B cell (primary cell): ENCODE results near the gene ASCC2. TPM values are rescaled to one million over a fixed set of nuclear protein-coding genes. Genes with fewer than 3 reads are reported as not detected.

Experiments used
- ATAC-seq: fragments of 200-7000 bp; cut with Tn5 transposase; one replicate; pipeline ENCODE4 v1.10.0; 2021; ENCODE audit warnings: low read depth, mild to moderate bottlenecking, moderate number of reproducible peaks, moderate library complexity
- CTCF ChIA-PET: fragments of 350-600 bp; sonication (Branson Sonifier 250); formaldehyde crosslinking; loops from one replicate; lab custom pipeline; 2021; ENCODE audit warnings: antibody characterized with exemption, inconsistent platforms; lab: Charles Lee
- POLR2A ChIA-PET: fragments of 350-600 bp; sonication (Branson Sonifier 250); formaldehyde crosslinking; loops from one replicate; lab custom pipeline; 2021; ENCODE audit warnings: antibody characterized with exemption; lab: Charles Lee
- DNase-seq: peaks from one replicate; pipeline ENCODE4 v3.0.0; 2013
- H2AFZ ChIP-seq: 2 replicates; pipeline ENCODE4 v1.6.1; 2012; ENCODE audit warnings: mild to moderate bottlenecking, low read depth, low read length; ENCODE audit not compliant: insufficient read depth, poor library complexity, severe bottlenecking
- H3K27ac ChIP-seq, 2 donors: 1 replicate in 1 of 2; 2 replicates in 1 of 2; pipeline ENCODE4 v1.5.1; 2012 to 2013; ENCODE audit warnings: low read length in 2 of 2, mild to moderate bottlenecking in 2 of 2, moderate library complexity in 1 of 2
- H3K27me3 ChIP-seq, 4 experiments: fragments of 200-600 bp in 1 of 4; sonication (generic) in 1 of 4; replicated peaks in 1 of 4; 1 replicate in 2 of 4; 2 replicates in 2 of 4; pipeline versions ENCODE4 v1.6.1 to v1.7.0; 2013 to 2016; ENCODE audit warnings: low read length in 3 of 4, mild to moderate bottlenecking in 2 of 4, mixed read lengths in 1 of 4, moderate library complexity in 1 of 4; ENCODE audit not compliant: insufficient read depth in 4 of 4, control insufficient read depth in 3 of 4; ENCODE audit errors: control extremely low read depth in 1 of 4
- H3K36me3 ChIP-seq, 2 experiments: replicated peaks in 1 of 2; 1 replicate in 1 of 2; 2 replicates in 1 of 2; pipeline versions ENCODE4 v1.6.1 to v1.7.1; 2013; ENCODE audit warnings: low read length in 1 of 2; ENCODE audit not compliant: insufficient read depth in 2 of 2, control insufficient read depth in 1 of 2; ENCODE audit errors: control extremely low read depth in 1 of 2, extremely low read depth in 1 of 2
- H3K4me1 ChIP-seq, 2 donors: fragments of 200-600 bp in 1 of 2; sonication (generic) in 1 of 2; 1 replicate in 1 of 2; 2 replicates in 1 of 2; pipeline versions ENCODE4 v1.5.1 to v1.6.1; 2013 to 2017; ENCODE audit warnings: low read length in 2 of 2; ENCODE audit not compliant: control insufficient read depth in 2 of 2, insufficient read depth in 2 of 2
- H3K4me2 ChIP-seq: replicated peaks from 2 replicates; pipeline ENCODE3; 2012; ENCODE audit warnings: mild to moderate bottlenecking, low read depth, low read length; ENCODE audit not compliant: poor library complexity, severe bottlenecking
- H3K4me3 ChIP-seq, 5 experiments: fragments of 200-600 bp in 1 of 5; sonication (generic) in 1 of 5; 1 replicate in 3 of 5; 2 replicates in 2 of 5; pipeline versions ENCODE4 v1.5.1 to v1.7.0; 2011 to 2016; ENCODE audit warnings: low read length in 4 of 5, mild to moderate bottlenecking in 4 of 5, low read depth in 2 of 5, control low read depth in 1 of 5, moderate library complexity in 1 of 5; ENCODE audit not compliant: insufficient read depth in 1 of 5; ENCODE audit errors: control extremely low read depth in 1 of 5, extremely low read depth in 1 of 5
- H3K79me2 ChIP-seq: fragments of 200-600 bp; sonication (generic); one replicate; pipeline ENCODE4 v1.6.0; 2016; ENCODE audit warnings: low read length; ENCODE audit not compliant: control insufficient read depth, insufficient read depth
- H3K9ac ChIP-seq: fragments of 200-600 bp; sonication (generic); 2 replicates; pipeline ENCODE4 v1.6.1; 2017; ENCODE audit warnings: mild to moderate bottlenecking, low read length, moderate library complexity
- H3K9me3 ChIP-seq, 3 donors: one replicate each; pipeline versions ENCODE4 v1.6.1 to v1.7.1; 2013; ENCODE audit warnings: low read length in 2 of 3; ENCODE audit not compliant: control insufficient read depth in 2 of 3, insufficient read depth in 1 of 3; ENCODE audit errors: control extremely low read depth in 1 of 3
- H4K20me1 ChIP-seq: 2 replicates; pipeline ENCODE4 v1.6.0; 2012; ENCODE audit warnings: mild to moderate bottlenecking, low read length; ENCODE audit not compliant: insufficient read depth, control insufficient read depth, poor library complexity, severe bottlenecking
- H3K27ac Mint-ChIP-seq: one replicate; pipeline ENCODE4 v1.8.0; 2021; ENCODE audit warnings: mixed read lengths
- H3K27me3 Mint-ChIP-seq: one replicate; pipeline ENCODE4 v1.8.0; 2021; ENCODE audit warnings: mixed read lengths
- H3K4me1 Mint-ChIP-seq: one replicate; pipeline ENCODE4 v1.8.0; 2021; ENCODE audit warnings: mixed read lengths
- H3K4me3 Mint-ChIP-seq: one replicate; pipeline ENCODE4 v1.8.0; 2021; ENCODE audit warnings: mixed read lengths
- H3K9me3 Mint-ChIP-seq: one replicate; pipeline ENCODE4 v1.8.0; 2022; ENCODE audit warnings: mixed read lengths; ENCODE audit not compliant: insufficient read depth
- EZH2 ChIP-seq: IDR thresholded peaks from 2 replicates; pipeline ENCODE4 v1.6.1; 2012; ENCODE audit warnings: borderline replicate concordance, low read depth, mild to moderate bottlenecking, moderate library complexity, low read length; ENCODE audit not compliant: insufficient read depth, poor library complexity, severe bottlenecking
- whole genome bisulfite sequencing: methylation state at CpG from one replicate; pipeline ENCODE4 v1.1.5; 2013; ENCODE audit warnings: missing lambda C conversion rate; ENCODE audit not compliant: insufficient coverage; 5-methylcytosine and 5-hydroxymethylcytosine counted together
- intact Hi-C: fragments of 100-400 bp; cut with micrococcal nuclease; formaldehyde crosslinking; loops from one replicate; pipeline ENCODE4 v1.10.0; 2022
- polyA plus RNA-seq: library from polyadenylated mRNA; depleted of rRNA; stranded (reverse); fragments of >200 nt; gene quantifications from 2 replicates; pipeline ENCODE4 v1.2.3, GENCODE V29; 2012
- total RNA-seq, 2 donors: library from RNA; stranded (reverse); fragments of 120-200 nt in 1 of 2; gene quantifications; 1 replicate in 1 of 2; 2 replicates in 1 of 2; pipeline versions ENCODE4 v1.2.3 to v1.2.4, GENCODE V29; 2013 to 2022
- TF ChIP-seq, protein P1 (sequence below): fragments of 200-600 bp; IDR thresholded peaks from one replicate; pipeline ENCODE4 v1.8.0; 2022; ENCODE audit warnings: antibody characterized with exemption, mild to moderate bottlenecking

The ASCC2 gene
- total and polyA plus RNA-seq, 2 donors (not counting 1 experiment from before 2014, with no cell fraction given): 81.1 to 84.0 TPM

- Mint-ChIP-seq H3K9me3 (no peaks in the 10 kb centered on the region), H3K4me1 (peaks cover 5% of the 10 kb centered on the region), H3K27ac (no peak overlapping the region), H3K27me3 (no peaks in the 10 kb centered on the region), H3K4me3 (no peak overlapping the region)
- H3K36me3 ChIP-seq: peaks cover 0 to 46% of the 10 kb centered on the region in 2 experiments
- H2AFZ ChIP-seq: no peak overlapping the region
- TF ChIP-seq, protein P1, sequence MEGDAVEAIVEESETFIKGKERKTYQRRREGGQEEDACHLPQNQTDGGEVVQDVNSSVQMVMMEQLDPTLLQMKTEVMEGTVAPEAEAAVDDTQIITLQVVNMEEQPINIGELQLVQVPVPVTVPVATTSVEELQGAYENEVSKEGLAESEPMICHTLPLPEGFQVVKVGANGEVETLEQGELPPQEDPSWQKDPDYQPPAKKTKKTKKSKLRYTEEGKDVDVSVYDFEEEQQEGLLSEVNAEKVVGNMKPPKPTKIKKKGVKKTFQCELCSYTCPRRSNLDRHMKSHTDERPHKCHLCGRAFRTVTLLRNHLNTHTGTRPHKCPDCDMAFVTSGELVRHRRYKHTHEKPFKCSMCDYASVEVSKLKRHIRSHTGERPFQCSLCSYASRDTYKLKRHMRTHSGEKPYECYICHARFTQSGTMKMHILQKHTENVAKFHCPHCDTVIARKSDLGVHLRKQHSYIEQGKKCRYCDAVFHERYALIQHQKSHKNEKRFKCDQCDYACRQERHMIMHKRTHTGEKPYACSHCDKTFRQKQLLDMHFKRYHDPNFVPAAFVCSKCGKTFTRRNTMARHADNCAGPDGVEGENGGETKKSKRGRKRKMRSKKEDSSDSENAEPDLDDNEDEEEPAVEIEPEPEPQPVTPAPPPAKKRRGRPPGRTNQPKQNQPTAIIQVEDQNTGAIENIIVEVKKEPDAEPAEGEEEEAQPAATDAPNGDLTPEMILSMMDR: no peak
- no peak for TF ChIP-seq EZH2
- H3K4me2 ChIP-seq: no peak overlapping the region
- no peaks in the 10 kb centered on the region for H3K9me3 ChIP-seq
- DNase-seq (no peak), ATAC-seq (no peak)
- intact Hi-C loops: no loop called here
- no peaks in the 10 kb centered on the region for H3K79me2 ChIP-seq
- no peaks in the 10 kb centered on the region for H4K20me1 ChIP-seq
- H3K9ac ChIP-seq: no peak overlapping the region
- no peak overlapping the region for H3K27ac ChIP-seq
- POLR2A ChIA-PET: no interaction called here
- H3K4me1 ChIP-seq: peaks cover 0 to 5% of the 10 kb centered on the region in 2 donors
- H3K27me3 ChIP-seq: no peaks in the 10 kb centered on the region
- no peak overlapping the region for H3K4me3 ChIP-seq
- WGBS: 90% methylated on average over 27 of the region's 27 CpGs
- CTCF ChIA-PET: no interaction called here
Measured at GRCh38 chr22:29788339-29789279, 49.5 kb downstream of the ASCC2 start.

- 95% methylated on average over 8 of the region's 9 CpGs for WGBS
- intact Hi-C loops: no loop called here
- Histone ChIP-seq H3K9ac (no peak overlapping the region), H3K4me1 (peaks cover 0 to 5% of the 10 kb centered on the region in 2 donors), H3K79me2 (no peaks in the 10 kb centered on the region), H3K27ac (no peak overlapping the region), H3K4me3 (no peak overlapping the region), H3K36me3 (peaks cover 0 to 36% of the 10 kb centered on the region in 2 experiments), H3K9me3 (no peaks in the 10 kb centered on the region), H2AFZ (no peak overlapping the region), H3K4me2 (no peak overlapping the region), H3K27me3 (no peaks in the 10 kb centered on the region), H4K20me1 (no peaks in the 10 kb centered on the region)
- no peak for DNase-seq
- Mint-ChIP-seq H3K27ac (no peak overlapping the region), H3K27me3 (no peaks in the 10 kb centered on the region), H3K4me1 (peaks cover 5% of the 10 kb centered on the region), H3K4me3 (no peak overlapping the region), H3K9me3 (no peaks in the 10 kb centered on the region)
- TF ChIP-seq EZH2: no peak
- TF ChIP-seq, protein P1: no peak
- POLR2A ChIA-PET: no interaction called here
- CTCF ChIA-PET: no interaction called here
- ATAC-seq: no peak
Measured at GRCh38 chr22:29787371-29787980, 50.6 kb downstream of the ASCC2 start.
